Stimulated activated CD8-positive, alpha-beta memory T cell treated with anti-CD3 and anti-CD28 coated beads, Interleukin-4, amount 100 ng/mL, for 48 hours (primary cell): Measurements from ENCODE around the gene SINHCAF.
"Not testable (repeated sequence)": the region's sequence is repeated elsewhere in the genome, so short reads cannot be mapped to it uniquely, and the experiment has no call there.

Experiments
- DNase-seq: peaks from one replicate; pipeline ENCODE4 v3.0.0-alpha.2; 2020

SINHCAF gene

GRCh38 chr12:31303466-31303865 lies 22.5 kb downstream of the SINHCAF start:
- no peak for DNase-seq

DNA sequence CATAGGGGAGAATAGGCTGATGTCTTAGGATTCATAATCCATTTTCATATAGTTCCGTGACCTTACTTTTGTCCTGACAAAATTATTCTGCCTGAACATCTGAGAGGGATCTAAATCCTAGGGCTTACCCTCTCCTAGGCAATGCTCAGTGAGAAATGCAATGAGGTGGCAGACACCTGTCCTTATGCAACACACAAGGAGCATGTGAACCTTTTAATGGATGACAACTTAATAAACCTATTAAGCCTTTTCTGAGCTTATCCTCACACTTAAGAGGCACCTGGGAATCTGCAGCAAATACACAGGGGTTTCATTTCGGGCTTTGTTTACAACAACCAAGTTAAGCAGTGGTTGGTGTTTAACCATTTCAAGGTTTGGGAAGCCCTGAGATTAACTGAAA lies 24.6 kb downstream of the SINHCAF start:
- DNase-seq, result no peak

- DNase-seq, result no peak
Observed at GRCh38 chr12:31300783-31301182, 25.2 kb downstream of the SINHCAF start.

GRCh38 chr12:31300341-31300740 lies 25.6 kb downstream of the SINHCAF start:
- no peak for DNase-seq

- DNase-seq, result no peak
Observed at GRCh38 chr12:31298922-31299321, 27.0 kb downstream of the SINHCAF start.

DNA sequence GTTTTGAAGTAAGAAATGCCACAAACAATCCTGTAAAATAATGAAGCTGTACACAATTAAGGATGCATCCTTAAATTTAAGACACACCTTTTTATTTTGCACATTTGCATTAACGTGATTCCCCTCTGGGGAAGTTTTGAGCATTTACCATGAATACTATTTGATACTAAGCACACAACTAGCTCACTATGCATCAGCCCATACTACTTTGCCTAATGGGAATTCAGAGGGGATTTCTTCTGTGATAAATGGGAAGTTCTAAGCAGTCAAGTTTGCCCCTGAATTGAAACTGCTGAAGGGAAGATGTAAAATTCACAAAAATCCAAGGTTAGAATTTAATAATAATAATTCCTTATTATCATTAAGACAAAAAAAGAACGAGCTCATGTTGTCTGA lies 27.4 kb downstream of the SINHCAF start:
- no peak for DNase-seq

- no peak for DNase-seq
Observed at GRCh38 chr12:31297572-31298514, 28.1 kb downstream of the SINHCAF start.

- no peak for DNase-seq
Observed at GRCh38 chr12:31289441-31289840, 36.5 kb downstream of the SINHCAF start.

DNA sequence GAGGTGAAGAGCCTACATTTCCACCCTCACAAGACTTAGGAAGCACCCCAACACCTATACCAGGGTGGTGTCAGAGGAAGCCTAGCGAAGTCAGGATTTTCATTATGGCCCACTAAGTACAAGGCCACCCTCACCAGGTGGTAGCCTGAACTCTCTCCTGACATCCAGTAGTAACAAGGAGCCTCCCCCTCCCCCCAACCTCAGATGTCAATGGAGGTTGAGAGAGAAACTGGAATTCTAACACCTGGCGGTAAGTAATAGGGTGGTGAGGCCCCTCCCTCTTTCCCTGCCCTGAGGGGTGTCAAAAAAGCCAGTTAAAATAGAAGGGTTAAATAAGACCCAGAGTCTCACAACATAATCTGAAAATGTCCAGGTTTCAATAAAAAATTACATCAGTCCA lies 37.6 kb downstream of the SINHCAF start:
- no peak for DNase-seq

DNA sequence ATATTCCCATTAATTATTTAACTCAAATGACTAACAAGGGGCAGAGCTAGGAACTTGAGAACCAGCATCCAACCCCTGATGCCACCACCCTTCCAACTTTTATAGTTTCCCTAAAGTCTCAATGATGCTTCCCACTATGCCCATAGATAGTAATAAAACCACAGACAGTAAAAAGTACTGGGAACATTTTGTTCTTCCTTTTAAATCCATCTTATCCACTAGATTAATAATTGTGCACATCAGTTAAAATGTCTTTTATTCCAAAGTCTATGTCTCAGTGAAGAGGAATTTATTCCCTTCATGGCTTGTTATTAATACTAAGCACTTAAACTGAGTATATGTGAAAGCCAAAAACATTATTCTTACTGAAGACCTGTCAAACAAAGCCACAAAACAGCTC lies 45.8 kb downstream of the SINHCAF start:
- DNase-seq, result no peak

DNA sequence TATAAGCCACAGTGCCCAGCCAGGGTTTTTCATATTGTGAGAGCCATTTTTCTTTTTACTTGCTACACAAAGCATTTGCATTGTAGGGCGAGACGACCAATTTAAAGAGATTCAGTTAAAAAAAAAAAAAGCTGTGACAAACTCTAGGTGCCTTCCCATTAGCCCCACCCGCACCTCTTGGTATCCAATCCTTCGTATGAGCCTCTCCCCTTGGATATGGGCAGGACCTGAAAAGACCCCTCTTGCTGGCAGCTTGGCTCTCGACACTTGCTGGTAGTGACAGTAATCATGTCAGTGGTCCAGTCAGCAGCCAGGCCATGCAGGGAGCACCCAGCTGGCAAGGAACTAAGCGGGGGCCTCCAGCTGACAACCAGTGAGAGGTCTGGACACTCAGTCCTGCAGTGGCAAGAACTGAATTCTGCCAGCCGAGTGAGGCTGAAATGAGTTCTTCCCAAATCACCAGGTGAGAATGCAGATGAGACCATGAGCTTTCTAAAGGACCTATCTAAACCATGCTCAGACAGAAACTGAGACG lies 46.5 kb downstream of the SINHCAF start:
- DNase-seq, result no peak

- DNase-seq, result no peak
Observed at GRCh38 chr12:31278832-31279231, 47.1 kb downstream of the SINHCAF start.

GRCh38 chr12:31278424-31278823 lies 47.5 kb downstream of the SINHCAF start:
- DNase-seq, result no peak

DNA sequence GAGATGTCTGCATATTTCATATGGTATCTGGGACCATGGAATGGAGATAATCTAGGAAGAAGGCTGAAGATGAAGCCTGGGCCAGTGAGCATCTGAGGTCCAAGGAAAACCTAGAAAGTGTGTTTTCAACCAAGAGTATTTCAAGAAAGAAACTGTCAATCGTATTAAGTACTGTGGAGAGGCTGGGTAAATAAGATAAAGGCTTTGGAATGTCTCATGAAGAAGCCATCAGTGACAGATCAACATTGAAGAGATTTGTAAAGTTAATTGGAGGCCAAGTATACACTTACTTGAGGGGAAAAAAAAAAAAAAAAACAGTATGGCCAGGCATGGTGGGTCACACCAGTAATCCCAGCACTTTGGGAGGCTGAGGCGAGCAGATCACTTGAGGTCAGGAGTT lies 48.9 kb downstream of the SINHCAF start:
- DNase-seq, result no peak

DNA sequence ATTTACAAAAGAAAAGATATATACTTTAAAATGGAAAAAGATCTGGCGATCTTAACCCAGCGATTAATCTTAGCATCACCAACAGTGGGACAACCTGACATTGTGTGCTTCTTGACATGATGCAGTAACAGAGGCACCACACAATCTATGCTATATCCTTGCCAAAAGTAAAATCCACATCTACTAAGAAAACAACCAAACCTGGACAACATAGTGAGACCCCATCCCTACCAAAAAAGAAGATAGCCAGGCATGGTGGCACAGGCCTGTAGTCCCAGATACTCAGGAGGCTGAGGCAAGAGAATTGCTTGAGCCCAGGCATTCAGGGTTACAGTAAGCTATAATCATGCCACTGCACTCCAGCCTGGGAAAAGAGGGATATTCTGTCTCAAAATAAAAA lies 50.5 kb downstream of the SINHCAF start:
- no peak for DNase-seq

- no peak for DNase-seq
Observed at GRCh38 chr12:31274520-31275300, 51.2 kb downstream of the SINHCAF start.

DNA sequence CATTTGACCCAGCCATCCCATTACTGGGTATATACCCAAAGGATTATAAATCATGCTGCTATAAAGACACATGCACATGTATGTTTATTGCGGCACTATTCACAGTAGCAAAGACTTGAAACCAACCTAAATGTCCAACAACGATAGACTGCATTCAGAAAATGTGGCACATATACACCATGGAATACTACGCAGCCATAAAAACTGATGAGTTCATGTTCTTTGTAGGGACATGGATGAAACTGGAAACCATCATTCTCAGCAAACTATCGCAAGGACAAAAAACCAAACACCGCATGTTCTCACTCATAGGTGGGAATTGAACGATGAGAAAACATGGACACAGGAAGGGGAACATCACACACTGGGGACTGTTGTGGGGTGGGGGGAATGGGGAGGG lies 52.2 kb downstream of the SINHCAF start:
- DNase-seq, result not testable (repeated sequence)

DNA sequence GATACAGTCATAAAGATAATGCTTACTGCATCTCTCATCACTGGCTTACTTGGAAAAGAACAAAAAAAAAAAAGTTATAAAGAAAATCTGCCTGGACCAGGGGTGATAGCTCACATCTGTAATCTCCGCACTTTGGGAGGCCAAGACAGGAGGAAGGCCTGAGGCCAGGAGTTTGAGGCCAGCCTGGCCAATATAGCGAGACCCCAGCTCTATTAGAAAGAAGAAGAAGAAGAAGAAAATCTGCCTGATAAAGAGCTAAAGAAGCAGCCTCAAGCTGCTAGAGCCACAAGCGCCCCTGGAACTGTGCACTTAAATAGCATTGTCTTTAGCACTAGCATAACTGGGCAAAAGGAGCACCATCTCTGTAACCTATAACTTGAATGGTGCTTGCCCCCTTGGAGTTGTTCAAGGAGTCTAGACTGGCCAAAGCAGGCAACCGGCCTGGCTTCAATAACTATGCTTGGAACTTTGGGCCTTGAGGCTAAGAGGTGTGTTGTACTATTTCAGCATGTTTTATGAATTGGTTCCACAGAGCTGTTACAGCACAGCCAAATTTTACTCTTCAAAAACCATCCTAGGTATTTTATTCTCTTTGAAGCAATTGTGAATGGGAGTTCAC lies 53.2 kb downstream of the SINHCAF start:
- DNase-seq, result no peak

GRCh38 chr12:31267966-31268365 lies 58.0 kb downstream of the SINHCAF start:
- no peak for DNase-seq

GRCh38 chr12:31265722-31266121 lies 60.2 kb downstream of the SINHCAF start:
- DNase-seq, result no peak

DNA sequence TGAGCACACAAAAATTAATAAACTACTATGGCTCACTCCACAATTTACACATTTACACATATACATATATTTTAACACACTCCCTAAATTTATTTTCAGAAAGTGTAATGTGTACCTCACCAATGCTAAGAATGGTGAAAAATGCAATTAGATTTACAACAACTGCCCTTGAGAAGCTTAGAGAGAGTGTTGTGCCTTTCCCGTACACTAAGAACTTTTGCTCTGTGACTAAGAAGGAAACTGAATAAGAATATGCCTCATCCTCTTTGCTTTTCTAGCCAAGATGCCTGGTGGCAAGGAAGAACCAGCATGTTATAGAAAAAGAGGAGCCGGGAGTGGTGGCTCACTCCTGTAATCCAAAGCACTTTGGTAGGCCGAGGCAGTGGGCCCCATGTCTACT lies 62.3 kb downstream of the SINHCAF start:
- no peak for DNase-seq

DNA sequence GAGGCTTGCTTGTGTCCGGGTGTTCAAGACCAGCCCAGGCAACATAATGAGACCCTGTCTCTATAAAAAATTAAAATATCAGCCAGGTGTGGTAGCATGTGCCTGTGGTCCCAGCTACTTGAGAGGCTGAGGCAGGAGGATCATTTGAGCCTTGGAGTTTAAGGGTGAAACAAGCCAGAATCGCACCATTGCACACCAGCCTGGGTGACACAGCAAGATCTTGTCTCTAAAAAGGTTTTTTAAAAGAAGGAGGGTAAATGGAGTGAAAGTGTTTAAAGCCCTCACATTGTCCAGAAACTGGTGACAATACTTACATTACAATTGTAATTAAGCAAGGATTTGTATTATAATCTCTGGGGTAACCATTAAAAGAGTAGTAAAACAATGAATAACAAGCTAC lies 64.2 kb downstream of the SINHCAF start:
- DNase-seq, result no peak

GRCh38 chr12:31260840-31261239 lies 65.1 kb downstream of the SINHCAF start:
- DNase-seq, result no peak
